RWPE1 (cell line): ENCODE measurements around the gene YPEL3.

Experiments
- CTCF ChIA-PET: fragments of 350-600 bp; sonication (Branson Sonifier 250); formaldehyde crosslinking; extraction: SDS; loops from one replicate; lab custom pipeline; 2021; lab: Yijun Ruan, JAX
- POLR2A ChIA-PET: fragments of 400-600 bp; formaldehyde crosslinking; extraction: SDS; loops from one replicate; lab custom pipeline; 2020; ENCODE audit warnings: antibody characterized with exemption; ENCODE audit not compliant: low non-redundant PET; lab: Yijun Ruan, JAX
- DNase-seq: peaks from one replicate; pipeline ENCODE4 v3.0.0; 2012; ENCODE audit warnings: low spot score
- H3K27ac ChIP-seq: fragments of 450-650 bp; 2 replicates; pipeline ENCODE4 v1.5.1; 2017
- CTCF ChIP-seq: fragments of 450-650 bp; conservative IDR thresholded peaks from 2 replicates; pipeline ENCODE4 v1.5.1; 2017; ENCODE audit warnings: low read depth, mild to moderate bottlenecking

Gene YPEL3

GRCh38 chr16:30068333-30068732 lies 27.7 kb downstream of the YPEL3 start:
- no peak for TF ChIP-seq CTCF
- H3K27ac ChIP-seq: peak overlapping the region; percentile 99
- DNase-seq: no peak
- POLR2A ChIA-PET: interaction anchor here (2.0 kb wide), 1 partner anchor 15 kb away, joined by 8 read pairs; a partner anchor contains a TSS
- CTCF ChIA-PET: interaction anchor here (0.6 to 0.7 kb wide), 4 partner anchors 13 to 44 kb away, joined by 3 read pairs; no protein-coding TSS in a partner anchor

GRCh38 chr16:30067584-30067916 lies 28.5 kb downstream of the YPEL3 start:
- POLR2A ChIA-PET: interaction anchor here (2.0 kb wide), 1 partner anchor 14 kb away, joined by 8 read pairs; a partner anchor contains a TSS
- TF ChIP-seq CTCF: no peak
- H3K27ac ChIP-seq: peak overlapping the region; percentile 99
- CTCF ChIA-PET: interaction anchor here (0.7 kb wide), 1 partner anchor 13 kb away, joined by 3 read pairs; no protein-coding TSS in a partner anchor
- DNase-seq: no peak

DNA sequence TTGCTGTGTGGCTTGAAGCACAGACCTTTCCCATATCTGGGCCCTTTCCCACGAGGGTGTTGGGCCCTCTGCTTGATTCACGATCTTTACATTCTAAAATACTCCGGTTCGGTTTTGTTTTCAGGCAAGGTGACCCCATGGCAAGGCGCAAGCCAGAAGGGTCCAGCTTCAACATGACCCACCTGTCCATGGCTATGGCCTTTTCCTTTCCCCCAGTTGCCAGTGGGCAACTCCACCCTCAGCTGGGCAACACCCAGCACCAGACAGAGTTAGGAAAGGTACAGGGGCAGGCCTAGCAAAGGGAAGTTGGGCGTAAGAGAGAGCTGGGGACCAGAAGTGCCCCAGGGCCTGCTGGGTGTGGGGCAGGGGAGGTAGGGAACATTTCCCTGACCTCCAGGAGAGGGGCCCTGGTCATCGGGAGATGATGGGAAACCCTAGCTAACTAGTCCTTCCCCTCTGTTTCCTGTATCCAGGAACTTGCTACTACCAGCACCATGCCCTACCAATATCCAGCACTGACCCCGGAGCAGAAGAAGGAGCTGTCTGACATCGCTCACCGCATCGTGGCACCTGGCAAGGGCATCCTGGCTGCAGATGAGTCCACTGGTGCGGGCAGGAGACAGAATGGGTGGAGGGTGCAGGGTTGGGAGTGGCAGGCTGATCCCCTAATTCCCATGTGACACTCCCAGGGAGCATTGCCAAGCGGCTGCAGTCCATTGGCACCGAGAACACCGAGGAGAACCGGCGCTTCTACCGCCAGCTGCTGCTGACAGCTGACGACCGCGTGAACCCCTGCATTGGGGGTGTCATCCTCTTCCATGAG lies 29.0 kb downstream of the YPEL3 start:
- DNase-seq: no peak
- no peak for TF ChIP-seq CTCF
- H3K27ac ChIP-seq: peak overlapping the region; percentile 99
- ChIA-PET CTCF (interaction anchor here (0.9 kb wide), 1 partner anchor 25 kb away, joined by 3 read pairs; the partner anchor contains the start of gene TBX6), POLR2A (interaction anchor here (0.5 to 2.0 kb wide), 5 partner anchors 8 to 257 kb away, joined by 4 to 12 read pairs (median 5); partner anchors contain the start of gene TBX6)

DNA sequence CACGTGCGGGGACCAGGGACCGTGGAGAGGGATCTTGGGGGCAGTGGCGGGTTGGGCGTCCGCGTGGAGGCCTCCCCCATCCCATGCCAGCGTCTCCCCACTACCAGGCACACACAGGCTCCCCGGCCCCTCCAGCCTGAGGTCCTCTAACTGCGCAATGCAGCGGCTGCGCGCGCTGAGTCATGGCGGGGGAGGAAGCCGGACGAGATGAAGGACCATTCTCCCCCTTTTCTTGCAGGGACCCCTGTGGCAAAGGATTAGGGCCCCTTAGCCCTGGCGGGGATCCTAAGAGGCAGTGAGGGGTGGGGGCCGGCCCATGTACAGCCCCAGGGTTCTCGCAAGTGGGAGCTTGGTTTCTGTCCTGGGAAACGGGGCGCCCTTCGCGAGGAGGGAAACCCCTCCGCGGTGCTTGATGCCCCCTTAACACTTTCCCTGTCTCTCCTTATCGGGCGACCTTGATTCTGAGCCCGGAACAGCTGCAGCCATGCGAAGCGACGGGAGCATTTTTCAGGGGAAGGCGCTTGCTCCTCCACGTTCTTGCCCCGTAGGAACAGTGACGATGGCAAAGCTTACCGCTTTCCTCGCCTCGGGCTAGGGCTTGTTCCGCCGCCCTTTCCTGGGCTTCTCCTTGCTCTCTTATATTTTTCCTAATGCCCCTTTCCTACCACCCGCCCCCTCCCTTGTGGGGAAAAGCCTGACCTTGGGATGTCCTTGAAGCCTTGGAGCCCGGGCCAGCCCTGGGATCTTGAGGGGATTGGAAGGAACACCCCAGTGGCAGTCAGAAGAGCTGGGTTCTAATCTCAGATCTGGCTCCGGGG lies 29.9 kb downstream of the YPEL3 start:
- DNase-seq: peak; percentile 58
- POLR2A ChIA-PET: interaction anchor here (0.5 to 2.0 kb wide), 8 partner anchors 9 to 257 kb away, joined by 3 to 12 read pairs (median 4); partner anchors contain the start of genes KCTD13, PPP4C and TBX6
- TF ChIP-seq CTCF: no peak
- CTCF ChIA-PET: interaction anchor here (0.9 to 1.4 kb wide), 3 partner anchors 10 to 26 kb away, joined by 3 to 4 read pairs (median 3); partner anchors contain the start of gene TBX6
- H3K27ac ChIP-seq: peak overlapping the region; percentile 99

GRCh38 chr16:30065102-30065942 lies 30.7 kb downstream of the YPEL3 start, which contains the start of gene ALDOA:
ALDOA (plus strand) TSS chr16:30065760; CDS start chr16:30066898, 1,138 bp downstream.
- peak; percentile 93 for DNase-seq
- CTCF ChIA-PET: interaction anchor here (0.7 to 1.4 kb wide), 4 partner anchors 11 to 1862 kb away, joined by 3 to 4 read pairs (median 3); no protein-coding TSS in a partner anchor
- peak within 1 kb of the TSS; percentile 99 for H3K27ac ChIP-seq
- TF ChIP-seq CTCF: no peak
- POLR2A ChIA-PET: interaction anchor here (0.6 to 1.0 kb wide), 7 partner anchors 11 to 248 kb away, joined by 3 to 6 read pairs (median 3); partner anchors contain the start of genes GDPD3, KCTD13 and PPP4C
